Erythroblast (primary cell): ENCODE measurements around the gene IL10RA.
"Not testable (repeated sequence)": the region's sequence is repeated elsewhere in the genome, so short reads cannot be mapped to it uniquely, and the experiment has no call there.

Experiments used
- GATA1 ChIP-seq: IDR thresholded peaks from 2 replicates; pipeline ENCODE4 v1.6.1; 2011; ENCODE audit warnings: low read depth, mild to moderate bottlenecking, control low read depth, low read length, moderate library complexity
- POLR2A ChIP-seq: IDR thresholded peaks from 2 replicates; pipeline ENCODE4 v1.6.1; 2011; ENCODE audit warnings: mild to moderate bottlenecking, low read length

DNA sequence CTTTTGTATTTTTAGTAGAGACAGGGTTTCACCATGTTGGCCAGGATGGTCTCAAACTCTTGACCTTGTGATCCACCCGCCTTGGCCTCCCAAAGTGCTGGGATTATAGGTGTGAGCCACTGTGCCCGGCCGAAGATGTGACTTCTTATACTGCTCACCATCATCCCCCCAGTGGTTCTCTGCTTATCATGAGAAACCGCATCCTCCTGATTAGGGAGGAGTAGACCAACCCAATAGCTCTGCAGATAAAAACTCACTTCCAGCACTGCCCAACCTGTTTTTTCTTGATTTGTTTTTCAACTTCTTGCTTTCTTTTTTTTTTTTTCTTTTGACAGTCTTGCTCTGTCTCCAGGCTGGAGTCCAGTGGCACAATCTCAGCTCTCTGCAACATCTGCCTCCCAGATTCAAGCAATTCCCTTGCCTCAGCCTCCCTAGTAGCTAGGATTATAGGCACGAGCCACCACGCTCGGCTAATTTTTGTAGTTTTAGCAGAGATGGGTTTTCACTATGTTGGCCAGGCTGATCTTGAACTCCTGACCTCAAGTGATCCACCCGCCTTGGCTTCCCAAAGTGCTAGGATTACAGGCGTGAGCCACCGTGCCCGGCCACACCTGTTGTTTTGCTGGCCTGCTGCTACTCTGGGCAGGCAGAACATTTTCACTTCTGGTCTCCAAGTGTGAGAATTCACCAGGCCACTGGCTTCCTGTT lies 21.5 kb downstream of the IL10RA start:
- not testable (repeated sequence) for TF ChIP-seq POLR2A, GATA1
